GM18868 (cell line): ENCODE measurements around the gene AZI2.

Source experiments
- ATAC-seq: cut with Tn5 transposase; IDR thresholded peaks from one replicate; pipeline ENCODE4 v1.9.1; 2021; ENCODE audit warnings: mild to moderate bottlenecking, moderate library complexity; ENCODE audit not compliant: unreplicated experiment

Gene AZI2

GRCh38 chr3:28308196-28308595 lies 40.4 kb downstream of the AZI2 start:
- ATAC-seq = no peak

- no peak for ATAC-seq
Measured at GRCh38 chr3:28301688-28302087, 46.9 kb downstream of the AZI2 start.

GRCh38 chr3:28300345-28300962 lies 48.2 kb downstream of the AZI2 start:
- ATAC-seq = no peak

GRCh38 chr3:28299705-28300104 lies 48.9 kb downstream of the AZI2 start:
- ATAC-seq = no peak

GRCh38 chr3:28295898-28296490 lies 52.6 kb downstream of the AZI2 start:
- no peak for ATAC-seq

GRCh38 chr3:28294667-28295413 lies 53.8 kb downstream of the AZI2 start:
- no peak for ATAC-seq

GRCh38 chr3:28292622-28293021 lies 56.0 kb downstream of the AZI2 start:
- no peak for ATAC-seq

GRCh38 chr3:28291577-28291976 lies 57.0 kb downstream of the AZI2 start:
- ATAC-seq = no peak

GRCh38 chr3:28290863-28291300 lies 57.7 kb downstream of the AZI2 start:
- no peak for ATAC-seq

GRCh38 chr3:28287046-28287445 lies 61.6 kb downstream of the AZI2 start:
- no peak for ATAC-seq

GRCh38 chr3:28286595-28286994 lies 62.0 kb downstream of the AZI2 start:
- peak; percentile 95 for ATAC-seq

- ATAC-seq = no peak
Measured at GRCh38 chr3:28280781-28281180, 67.8 kb downstream of the AZI2 start.

- peak; percentile 62 for ATAC-seq
Measured at GRCh38 chr3:28279770-28280169, 68.9 kb downstream of the AZI2 start.

GRCh38 chr3:28278918-28279317 lies 69.7 kb downstream of the AZI2 start:
- ATAC-seq = no peak

GRCh38 chr3:28273837-28274236 lies 74.8 kb downstream of the AZI2 start:
- no peak for ATAC-seq
